Spleen (tissue), 7 donors: ENCODE measurements around the gene KCTD21.

Experiments
- POLR2A ChIP-seq, 3 donors: fragments of 450-650 bp; IDR thresholded peaks; one replicate each; pipeline ENCODE4 v1.5.1; 2017; ENCODE audit warnings: antibody characterized with exemption in 3 of 3, mild to moderate bottlenecking in 1 of 3
- POLR2AphosphoS5 ChIP-seq, 3 donors: sonication (generic); formaldehyde crosslinking; IDR thresholded peaks; one replicate each; pipeline ENCODE4 v1.5.1; 2017; ENCODE audit warnings: antibody characterized with exemption in 3 of 3
- TF ChIP-seq, protein P1 (sequence below), 11 experiments: fragments of 200-600 bp in 7 of 11; fragments of 450-650 bp in 4 of 11; sonication (generic) in 4 of 11; IDR thresholded peaks in 8 of 11; conservative IDR thresholded peaks in 3 of 11; 1 replicate in 7 of 11; 2 replicates in 4 of 11; pipeline versions ENCODE4 v1.4.0 to v1.8.0; 2016 to 2021; ENCODE audit warnings: antibody characterized with exemption in 11 of 11, inconsistent platforms in 4 of 11, mild to moderate bottlenecking in 1 of 11
- donor health status: DM: no; HTN: no; CAD: no; lungs with moderate emphysema.
- donor health status: DM: no; HTN: no; CAD: no.
- donor health status: DM: no; HTN: no; CAD: no.

DNA sequence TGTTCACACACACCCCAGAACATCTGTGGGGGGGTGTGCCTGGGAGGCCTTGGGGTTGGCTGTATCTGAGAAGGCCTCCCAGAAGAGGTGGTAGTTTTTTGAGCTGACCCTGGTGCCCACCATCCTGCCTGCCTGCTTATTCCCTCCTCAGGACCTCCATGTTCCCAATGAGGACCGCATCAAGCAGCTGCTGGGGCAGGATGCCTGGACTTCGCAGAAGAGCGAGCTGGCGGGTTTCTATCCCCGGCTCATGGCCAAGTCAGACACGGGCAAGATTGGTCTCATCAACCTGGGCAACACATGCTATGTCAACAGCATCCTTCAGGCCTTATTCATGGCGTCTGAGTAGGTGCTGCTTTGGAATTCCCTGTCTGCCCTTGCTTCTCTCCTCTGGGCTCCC is 17.3 kb upstream of the KCTD21 start:
- no peak for TF ChIP-seq POLR2AphosphoS5 (IDR thresholded peaks at IDR 0.05)
- TF ChIP-seq, protein P1, sequence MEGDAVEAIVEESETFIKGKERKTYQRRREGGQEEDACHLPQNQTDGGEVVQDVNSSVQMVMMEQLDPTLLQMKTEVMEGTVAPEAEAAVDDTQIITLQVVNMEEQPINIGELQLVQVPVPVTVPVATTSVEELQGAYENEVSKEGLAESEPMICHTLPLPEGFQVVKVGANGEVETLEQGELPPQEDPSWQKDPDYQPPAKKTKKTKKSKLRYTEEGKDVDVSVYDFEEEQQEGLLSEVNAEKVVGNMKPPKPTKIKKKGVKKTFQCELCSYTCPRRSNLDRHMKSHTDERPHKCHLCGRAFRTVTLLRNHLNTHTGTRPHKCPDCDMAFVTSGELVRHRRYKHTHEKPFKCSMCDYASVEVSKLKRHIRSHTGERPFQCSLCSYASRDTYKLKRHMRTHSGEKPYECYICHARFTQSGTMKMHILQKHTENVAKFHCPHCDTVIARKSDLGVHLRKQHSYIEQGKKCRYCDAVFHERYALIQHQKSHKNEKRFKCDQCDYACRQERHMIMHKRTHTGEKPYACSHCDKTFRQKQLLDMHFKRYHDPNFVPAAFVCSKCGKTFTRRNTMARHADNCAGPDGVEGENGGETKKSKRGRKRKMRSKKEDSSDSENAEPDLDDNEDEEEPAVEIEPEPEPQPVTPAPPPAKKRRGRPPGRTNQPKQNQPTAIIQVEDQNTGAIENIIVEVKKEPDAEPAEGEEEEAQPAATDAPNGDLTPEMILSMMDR (IDR thresholded peaks at IDR 0.05 in 8 of 11, conservative IDR thresholded peaks at IDR 0.05 in 3 of 11) = no peak
- no peak for TF ChIP-seq POLR2A (IDR thresholded peaks at IDR 0.05)
